Body of pancreas (tissue), 4 donors: Measurements from ENCODE around the gene CAPN6.

Experiments used
- POLR2A ChIP-seq, 3 donors: fragments of 450-650 bp; IDR thresholded peaks; one replicate each; pipeline ENCODE4 v1.6.1; 2016; ENCODE audit warnings: antibody characterized with exemption in 3 of 3, mild to moderate bottlenecking in 2 of 3
- TF ChIP-seq, protein P1 (sequence below), 7 experiments: fragments of 450-650 bp in 4 of 7; fragments of 200-600 bp in 3 of 7; sonication (generic) in 3 of 7; IDR thresholded peaks; one replicate each; pipeline ENCODE4 v1.5.1; 2016 to 2019; ENCODE audit warnings: antibody characterized with exemption in 7 of 7

DNA sequence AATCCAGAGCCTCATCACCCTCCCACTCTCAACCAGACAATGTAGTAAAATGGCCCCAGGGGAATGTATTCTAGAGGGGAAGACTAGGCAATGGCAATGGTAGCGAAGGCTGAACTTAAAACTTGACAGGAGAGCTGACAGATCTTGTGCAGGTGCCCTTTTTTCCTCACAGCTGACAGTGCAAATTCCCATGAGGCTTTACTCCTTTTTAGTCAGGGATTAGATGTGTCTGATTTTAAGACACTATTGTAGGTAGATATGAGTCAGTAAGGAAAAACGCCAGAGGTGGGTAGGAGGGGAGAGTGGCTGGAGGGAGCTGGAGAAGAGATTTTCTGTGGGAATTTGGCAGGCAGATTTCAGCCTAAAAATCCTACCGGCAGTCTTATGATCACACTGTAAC, 10.7 kb downstream of the CAPN6 start:
- no peak for TF ChIP-seq POLR2A (IDR thresholded peaks at IDR 0.05)
- TF ChIP-seq, protein P1, sequence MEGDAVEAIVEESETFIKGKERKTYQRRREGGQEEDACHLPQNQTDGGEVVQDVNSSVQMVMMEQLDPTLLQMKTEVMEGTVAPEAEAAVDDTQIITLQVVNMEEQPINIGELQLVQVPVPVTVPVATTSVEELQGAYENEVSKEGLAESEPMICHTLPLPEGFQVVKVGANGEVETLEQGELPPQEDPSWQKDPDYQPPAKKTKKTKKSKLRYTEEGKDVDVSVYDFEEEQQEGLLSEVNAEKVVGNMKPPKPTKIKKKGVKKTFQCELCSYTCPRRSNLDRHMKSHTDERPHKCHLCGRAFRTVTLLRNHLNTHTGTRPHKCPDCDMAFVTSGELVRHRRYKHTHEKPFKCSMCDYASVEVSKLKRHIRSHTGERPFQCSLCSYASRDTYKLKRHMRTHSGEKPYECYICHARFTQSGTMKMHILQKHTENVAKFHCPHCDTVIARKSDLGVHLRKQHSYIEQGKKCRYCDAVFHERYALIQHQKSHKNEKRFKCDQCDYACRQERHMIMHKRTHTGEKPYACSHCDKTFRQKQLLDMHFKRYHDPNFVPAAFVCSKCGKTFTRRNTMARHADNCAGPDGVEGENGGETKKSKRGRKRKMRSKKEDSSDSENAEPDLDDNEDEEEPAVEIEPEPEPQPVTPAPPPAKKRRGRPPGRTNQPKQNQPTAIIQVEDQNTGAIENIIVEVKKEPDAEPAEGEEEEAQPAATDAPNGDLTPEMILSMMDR (IDR thresholded peaks at IDR 0.05) = no peak
